Caco-2 (cell line): ENCODE results near the gene MAP4K3. TPM values are rescaled to one million over a fixed set of nuclear protein-coding genes. Genes with fewer than 3 reads are reported as not detected.

Experiments used
- BruUV-seq: library from RNA; stranded (reverse); fragments of 400-500 nt; replicated peaks from 2 replicates; lab custom pipeline; 2021; lab: Mats Ljungman, UMichigan
- CTCF ChIA-PET: fragments of 300-600 bp; sonication (Branson Sonifier 250); formaldehyde crosslinking; loops from one replicate; lab custom pipeline; 2022; ENCODE audit warnings: antibody characterized with exemption; lab: Charles Lee
- POLR2A ChIA-PET: fragments of 300-600 bp; sonication (Branson Sonifier 250); formaldehyde crosslinking; loops from one replicate; lab custom pipeline; 2022; ENCODE audit warnings: antibody characterized with exemption; lab: Charles Lee
- DNase-seq, 2 experiments: peaks; one replicate each; pipeline versions ENCODE4 v3.0.0 to v3.0.0-alpha.2; 2020 to 2022
- H3K27me3 ChIP-seq: replicated peaks from 2 replicates; pipeline ENCODE4 v1.6.0; 2011; ENCODE audit warnings: low read length; ENCODE audit not compliant: control insufficient read depth, insufficient read depth
- H3K36me3 ChIP-seq: 2 replicates; pipeline ENCODE4 v1.5.1; 2011; ENCODE audit warnings: low read length; ENCODE audit not compliant: control insufficient read depth, insufficient read depth
- H3K4me1 ChIP-seq: fragments of 250-450 bp; sonication (Bioruptor Pico); 2 replicates; pipeline ENCODE4 v1.5.1; 2020; ENCODE audit warnings: mild to moderate bottlenecking
- H3K4me3 ChIP-seq: 2 replicates; pipeline ENCODE4 v1.5.1; 2011; ENCODE audit warnings: low read depth, mild to moderate bottlenecking, control low read depth, low read length
- H3K9me3 ChIP-seq: fragments of 250-450 bp; sonication (Bioruptor Pico); 2 replicates; pipeline ENCODE4 v1.5.1; 2020; ENCODE audit warnings: mild to moderate bottlenecking, moderate library complexity
- H3K27ac Mint-ChIP-seq: one replicate; pipeline ENCODE4 v1.8.0; 2022; ENCODE audit warnings: mixed read lengths; ENCODE audit not compliant: unreplicated experiment
- H3K27me3 Mint-ChIP-seq: one replicate; pipeline ENCODE4 v1.8.0; 2022; ENCODE audit warnings: mixed read lengths; ENCODE audit not compliant: insufficient read depth, unreplicated experiment
- H3K36me3 Mint-ChIP-seq: one replicate; pipeline ENCODE4 v1.8.0; 2022; ENCODE audit warnings: mild to moderate bottlenecking, mixed read lengths; ENCODE audit not compliant: insufficient read depth, unreplicated experiment
- H3K4me1 Mint-ChIP-seq: one replicate; pipeline ENCODE4 v1.8.0; 2022; ENCODE audit warnings: low read depth, mixed read lengths; ENCODE audit not compliant: unreplicated experiment
- H3K4me3 Mint-ChIP-seq: one replicate; pipeline ENCODE4 v1.8.0; 2022; ENCODE audit warnings: mild to moderate bottlenecking, moderate library complexity, mixed read lengths; ENCODE audit not compliant: unreplicated experiment
- H3K9me3 Mint-ChIP-seq: one replicate; pipeline ENCODE4 v1.8.0; 2022; ENCODE audit warnings: mixed read lengths; ENCODE audit not compliant: unreplicated experiment
- CTCF ChIP-seq, 2 experiments: fragments of 200-600 bp in 1 of 2; IDR thresholded peaks; 1 replicate in 1 of 2; 2 replicates in 1 of 2; pipeline versions ENCODE4 v1.5.1 to v1.8.0; 2011 to 2022; ENCODE audit warnings: antibody characterized with exemption in 1 of 2, control low read depth in 1 of 2, inconsistent platforms in 1 of 2, low read depth in 1 of 2, low read length in 1 of 2, mild to moderate bottlenecking in 1 of 2, moderate library complexity in 1 of 2; ENCODE audit not compliant: insufficient read depth in 1 of 2, severe bottlenecking in 1 of 2, unreplicated experiment in 1 of 2
- intact Hi-C: fragments of 100-400 bp; cut with micrococcal nuclease; formaldehyde crosslinking; loops from one replicate; pipeline ENCODE4 v1.10.0; 2022; ENCODE audit not compliant: unreplicated experiment
- total RNA-seq: library from RNA; stranded (reverse); gene quantifications from 2 replicates; pipeline ENCODE4 v1.2.3, GENCODE V29; 2022

The MAP4K3 gene
- total RNA-seq, 1 experiment from 2014 or later = 46.1 TPM

- no TSS peak for BruUV-seq
These were observed 196.3 kb downstream of the MAP4K3 start for GRCh38 chr2:39240758-39241157.

GRCh38 chr2:39234754-39235153, 202.3 kb downstream of the MAP4K3 start:
- Histone ChIP-seq H3K27me3 (no peaks in the 10 kb centered on the region), H3K4me3 (no peak overlapping the region), H3K9me3 (0 out of 2 replicates have a peak, but pooled peaks cover 3% of the 10 kb centered on the region), H3K36me3 (no peaks in the 10 kb centered on the region), H3K4me1 (no peaks in the 10 kb centered on the region; the same call in 1 of the 2 replicates)
- Mint-ChIP-seq H3K4me1 (no peaks in the 10 kb centered on the region), H3K36me3 (no peaks in the 10 kb centered on the region), H3K4me3 (no peak overlapping the region), H3K27me3 (no peaks in the 10 kb centered on the region), H3K9me3 (peaks cover 19% of the 10 kb centered on the region), H3K27ac (no peak overlapping the region)
- no peak for DNase-seq
- BruUV-seq = no TSS peak
- ChIA-PET POLR2A (interaction anchor here (0.6 kb wide), 1 partner anchor 106 kb away, joined by 4 read pairs; no protein-coding TSS in a partner anchor), CTCF (interaction anchor here (0.7 kb wide), 1 partner anchor 110 kb away, joined by 3 read pairs; no protein-coding TSS in a partner anchor)
- no peak for TF ChIP-seq CTCF (IDR thresholded peaks at IDR 0.05; ENCODE audit: insufficient read depth in 1 of 2, low read depth in 1 of 2, low read length in 1 of 2, severe bottlenecking in 1 of 2, unreplicated experiment in 1 of 2)
- intact Hi-C loops = no loop called here

More at GRCh38 chr2:39240758-39241157, 196.3 kb downstream of the MAP4K3 start:
- Mint-ChIP-seq H3K36me3 (peaks cover 15% of the 10 kb centered on the region), H3K27me3 (no peaks in the 10 kb centered on the region), H3K4me3 (no peak overlapping the region), H3K4me1 (no peaks in the 10 kb centered on the region), H3K27ac (no peak overlapping the region), H3K9me3 (peaks cover 9% of the 10 kb centered on the region)
- no peak for TF ChIP-seq CTCF (IDR thresholded peaks at IDR 0.05; ENCODE audit: insufficient read depth in 1 of 2, low read depth in 1 of 2, low read length in 1 of 2, severe bottlenecking in 1 of 2, unreplicated experiment in 1 of 2)
- ChIA-PET CTCF (interaction anchor here (0.7 kb wide), 1 partner anchor 269 kb away, joined by 6 read pairs; no protein-coding TSS in a partner anchor), POLR2A (no interaction called here)
- Histone ChIP-seq H3K4me3 (no peak overlapping the region), H3K9me3 (0 out of 2 replicates have a peak, but pooled peaks cover 3% of the 10 kb centered on the region), H3K4me1 (no peaks in the 10 kb centered on the region), H3K36me3 (no peaks in the 10 kb centered on the region), H3K27me3 (no peaks in the 10 kb centered on the region)
- intact Hi-C loops = no loop called here
- no peak for DNase-seq

GRCh38 chr2:39232141-39232540, 204.9 kb downstream of the MAP4K3 start:
- Histone ChIP-seq H3K27me3 (no peaks in the 10 kb centered on the region), H3K4me1 (peaks cover 10% of the 10 kb centered on the region), H3K9me3 (0 out of 2 replicates have a peak, but pooled peaks cover 3% of the 10 kb centered on the region), H3K4me3 (no peak overlapping the region), H3K36me3 (no peaks in the 10 kb centered on the region)
- intact Hi-C loops = no loop called here
- no peak overlapping the region for H3K27ac Mint-ChIP-seq
- no peak for DNase-seq
- BruUV-seq = no TSS peak
- H3K9me3 Mint-ChIP-seq = peaks cover 19% of the 10 kb centered on the region
- H3K36me3 Mint-ChIP-seq = no peaks in the 10 kb centered on the region
- no peak overlapping the region for H3K4me3 Mint-ChIP-seq
- no peak for TF ChIP-seq CTCF (IDR thresholded peaks at IDR 0.05; ENCODE audit: insufficient read depth in 1 of 2, low read depth in 1 of 2, low read length in 1 of 2, severe bottlenecking in 1 of 2, unreplicated experiment in 1 of 2)
- ChIA-PET POLR2A (no interaction called here), CTCF (interaction anchor here (1.0 kb wide), 1 partner anchor 285 kb away, joined by 7 read pairs; no protein-coding TSS in a partner anchor)
- no peaks in the 10 kb centered on the region for H3K27me3 Mint-ChIP-seq
- H3K4me1 Mint-ChIP-seq = peaks cover 17% of the 10 kb centered on the region
